Right lobe of liver (tissue), 6 donors: ENCODE measurements around the gene RNF214. TPM values are rescaled to one million over a fixed set of nuclear protein-coding genes. Genes with fewer than 3 reads are reported as not detected.

Experiments
- ATAC-seq, 4 donors: fragments of 200-7000 bp; cut with Tn5 transposase; one replicate each; pipeline ENCODE4 v1.9.1; 2020; ENCODE audit warnings: mild to moderate bottlenecking in 4 of 4, moderate library complexity in 4 of 4
- DNase-seq, 3 donors: peaks; one replicate each; pipeline ENCODE4 v3.0.0-alpha.2; 2020
- H3K27ac ChIP-seq, 3 donors: fragments of 200-600 bp; one replicate each; pipeline ENCODE4 v1.8.0; 2022
- H3K27me3 ChIP-seq, 2 donors: fragments of 200-600 bp; one replicate each; pipeline ENCODE4 v1.8.0; 2022
- H3K36me3 ChIP-seq, 4 donors: fragments of 200-600 bp; sonication (generic) in 1 of 4; one replicate each; pipeline versions ENCODE4 v1.5.1 to v1.8.0; 2017 to 2022; ENCODE audit warnings: control low read depth in 1 of 4
- H3K4me1 ChIP-seq, 4 donors: fragments of 200-600 bp; sonication (generic) in 1 of 4; one replicate each; pipeline versions ENCODE4 v1.5.1 to v1.8.0; 2017 to 2022; ENCODE audit warnings: control low read depth in 1 of 4
- H3K4me3 ChIP-seq, 3 donors: fragments of 200-600 bp; one replicate each; pipeline ENCODE4 v1.8.0; 2022
- H3K9me3 ChIP-seq, 4 donors: fragments of 200-600 bp; sonication (generic) in 1 of 4; one replicate each; pipeline versions ENCODE4 v1.5.1 to v1.8.0; 2017 to 2022; ENCODE audit warnings: control low read depth in 1 of 4
- CTCF ChIP-seq, 4 donors: fragments of 200-600 bp in 3 of 4; fragments of 450-650 bp in 1 of 4; IDR thresholded peaks; one replicate each; pipeline versions ENCODE4 v1.5.1 to v1.8.0; 2016 to 2022; ENCODE audit warnings: antibody characterized with exemption in 4 of 4, mild to moderate bottlenecking in 2 of 4
- POLR2A ChIP-seq: fragments of 450-650 bp; IDR thresholded peaks from one replicate; pipeline ENCODE4 v1.6.1; 2017; ENCODE audit warnings: antibody characterized with exemption, mild to moderate bottlenecking
- WGBS: methylation state at CpG from one replicate; pipeline ENCODE4 v1.1.6; 2018; ENCODE audit warnings: low coverage, low lambda C conversion rate; ENCODE audit not compliant: insufficient coverage; ENCODE audit errors: missing lambda C conversion rate; 5-methylcytosine and 5-hydroxymethylcytosine counted together
- intact Hi-C, 2 donors: fragments of 100-400 bp; cut with DNase I; formaldehyde crosslinking; loops; one replicate each; pipeline versions ENCODE4 v1.11.2 to v1.14.1; 2022
- total RNA-seq, 6 experiments: library from RNA; depleted of rRNA in 2 of 6; stranded (reverse); fragments of >200 nt in 2 of 6; fragmentation: NEBNext Ultra II Directional in 3 of 6; extraction: Animal tissue kit (Norgen Biotek cat#: 25700) in 3 of 6; gene quantifications; one replicate each; pipeline versions ENCODE4 v1.1.0 to v1.2.4, GENCODE V29; 2016 to 2023
- donor health status: DM: no; HTN: yes; CAD: no.
- donor health status: DM: no; HTN: no; CAD: no.
- donor health status: DM: no; HTN: no; CAD: no.
- donor health status: DM: no; HTN: yes; CAD: no.
- donor health status: DM: no; HTN: yes; CAD: no.

RNF214 gene
- total RNA-seq, 6 experiments from 2014 or later, result 5.6 to 9.4 (median 7.3) TPM

- ATAC-seq, result no peak
Observed at GRCh38 chr11:117195761-117196160, 36.7 kb upstream of the RNF214 start.

GRCh38 chr11:117197006-117197405 is 35.5 kb upstream of the RNF214 start:
- no peaks in the 10 kb centered on the region for H3K27me3 ChIP-seq
- DNase-seq (peak in 1 of 3 donors; percentile 43), ATAC-seq (no peak)
- no peaks in the 10 kb centered on the region for H3K4me1 ChIP-seq
- peaks cover 0 to 33% (median 8%) of the 10 kb centered on the region in 4 donors for H3K36me3 ChIP-seq
- 81% methylated on average over 4 of the region's 7 CpGs for WGBS
- H3K4me3 ChIP-seq, result no peak overlapping the region
- TF ChIP-seq POLR2A (no peak), CTCF (IDR thresholded peaks at IDR 0.05) (no peak)
- intact Hi-C loops, result no loop called here
- H3K27ac ChIP-seq, result no peak overlapping the region
- H3K9me3 ChIP-seq, result no peaks in the 10 kb centered on the region

More at GRCh38 chr11:117195761-117196160, 36.7 kb upstream of the RNF214 start:
- H3K4me1 ChIP-seq, result no peaks in the 10 kb centered on the region
- peaks cover 0 to 42% (median 14%) of the 10 kb centered on the region in 4 donors for H3K36me3 ChIP-seq
- H3K27ac ChIP-seq, result no peak overlapping the region
- H3K27me3 ChIP-seq, result no peaks in the 10 kb centered on the region
- DNase-seq, result peak in 2 of 3 donors; percentile 16 to 35
- no peak overlapping the region for H3K4me3 ChIP-seq
- no peaks in the 10 kb centered on the region for H3K9me3 ChIP-seq
- TF ChIP-seq POLR2A, result no peak
- no peak for TF ChIP-seq CTCF (IDR thresholded peaks at IDR 0.05)
- intact Hi-C loops, result no loop called here
- no CpG with 5 or more reads among the region's 19 CpGs for WGBS

- intact Hi-C loops, result no loop called here
- peak overlapping the region; percentile 43 to 51 (median 48) for H3K27ac ChIP-seq
- no peak for TF ChIP-seq POLR2A
- peak in 3 of 4 donors; percentile 22 to 34 (median 31) for TF ChIP-seq CTCF (IDR thresholded peaks at IDR 0.05)
- no peak overlapping the region for H3K4me3 ChIP-seq
- DNase-seq (peak in 1 of 3 donors; percentile 55), ATAC-seq (peak in 1 of 4 donors; percentile 3)
- WGBS, result 63% methylated on average over 9 of the region's 17 CpGs
- no peaks in the 10 kb centered on the region for H3K4me1 ChIP-seq
- H3K9me3 ChIP-seq, result no peaks in the 10 kb centered on the region
- no peaks in the 10 kb centered on the region for H3K27me3 ChIP-seq
- peaks cover 0 to 26% (median 3%) of the 10 kb centered on the region in 4 donors for H3K36me3 ChIP-seq
Observed at GRCh38 chr11:117197516-117198456, 34.7 kb upstream of the RNF214 start.

GRCh38 chr11:117198613-117199012 is 33.9 kb upstream of the RNF214 start:
- Histone ChIP-seq H3K27ac (peak overlapping the region; percentile 43 to 51 (median 48)), H3K4me3 (no peak overlapping the region), H3K36me3 (peaks cover 0 to 18% (median 3%) of the 10 kb centered on the region in 4 donors), H3K27me3 (no peaks in the 10 kb centered on the region), H3K4me1 (no peaks in the 10 kb centered on the region), H3K9me3 (no peaks in the 10 kb centered on the region)
- ATAC-seq (no peak), DNase-seq (no peak)
- intact Hi-C loops, result no loop called here
- WGBS, result 61% methylated on average over 3 of the region's 4 CpGs
- TF ChIP-seq POLR2A (no peak), CTCF (IDR thresholded peaks at IDR 0.05) (no peak)
